ENCODE data around the gene CCND1.

Gene CCND1

DNA sequence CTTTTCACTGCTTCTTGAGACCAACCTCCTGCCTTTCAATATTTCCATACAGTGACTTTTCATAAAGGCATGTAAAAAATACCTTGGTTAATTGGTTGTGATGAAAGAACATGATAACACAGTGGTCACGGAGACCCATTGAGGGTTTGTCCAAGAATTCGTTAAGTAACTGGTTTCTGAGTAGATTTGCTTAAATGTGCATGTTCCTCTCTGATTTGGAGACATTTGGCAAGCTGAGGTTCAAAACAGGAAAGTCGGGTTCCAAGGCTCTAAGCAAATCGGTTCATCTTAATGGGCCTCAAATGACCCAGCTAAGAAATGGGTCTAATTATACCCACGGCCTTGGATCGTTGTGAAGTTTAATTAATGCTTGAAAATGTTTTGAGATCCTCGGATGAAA, 36.9 kb upstream of the CCND1 start:
- Histone ChIP-seq H3K4me1 (ENCODE audit: control insufficient read depth, low read depth, low read length) (peaks cover 19% of the 10 kb centered on the region), H3K9ac (ENCODE audit: low read length) (no peak overlapping the region), H3K4me3 (ENCODE audit: low read length) (no peak overlapping the region), H3K9me3 (ENCODE audit: control insufficient read depth, low read depth, low read length) (no peaks in the 10 kb centered on the region), H3K27ac (ENCODE audit: low read length) (no peak overlapping the region), H3K27me3 (ENCODE audit: control insufficient read depth, insufficient read depth, low read length) (no peaks in the 10 kb centered on the region), H3K36me3 (ENCODE audit: control insufficient read depth, low read depth, low read length) (no peaks in the 10 kb centered on the region)

- Histone ChIP-seq H3K27ac (ENCODE audit: low read length) (no peak overlapping the region), H3K9ac (ENCODE audit: low read length) (no peak overlapping the region), H3K9me3 (ENCODE audit: control insufficient read depth, low read depth, low read length) (no peaks in the 10 kb centered on the region), H3K27me3 (ENCODE audit: control insufficient read depth, insufficient read depth, low read length) (no peaks in the 10 kb centered on the region), H3K36me3 (ENCODE audit: control insufficient read depth, low read depth, low read length) (no peaks in the 10 kb centered on the region), H3K4me3 (ENCODE audit: low read length) (no peak overlapping the region), H3K4me1 (ENCODE audit: control insufficient read depth, low read depth, low read length) (peaks cover 19% of the 10 kb centered on the region)
Measured at GRCh38 chr11:69605737-69606526, 35.0 kb upstream of the CCND1 start.

GRCh38 chr11:69609351-69609750, 31.6 kb upstream of the CCND1 start:
- Histone ChIP-seq H3K4me3 (ENCODE audit: low read length) (no peak overlapping the region), H3K36me3 (ENCODE audit: control insufficient read depth, low read depth, low read length) (no peaks in the 10 kb centered on the region), H3K4me1 (ENCODE audit: control insufficient read depth, low read depth, low read length) (peaks cover 5% of the 10 kb centered on the region), H3K27ac (ENCODE audit: low read length) (no peak overlapping the region), H3K9me3 (ENCODE audit: control insufficient read depth, low read depth, low read length) (no peaks in the 10 kb centered on the region), H3K9ac (ENCODE audit: low read length) (no peak overlapping the region), H3K27me3 (ENCODE audit: control insufficient read depth, insufficient read depth, low read length) (no peaks in the 10 kb centered on the region)

GRCh38 chr11:69611548-69612526, 29.1 kb upstream of the CCND1 start:
- no peak overlapping the region for H3K4me3 ChIP-seq (ENCODE audit: low read length)
- H3K4me1 ChIP-seq (ENCODE audit: control insufficient read depth, low read depth, low read length), result peaks cover 9% of the 10 kb centered on the region
- no peaks in the 10 kb centered on the region for H3K9me3 ChIP-seq (ENCODE audit: control insufficient read depth, low read depth, low read length)
- no peak overlapping the region for H3K9ac ChIP-seq (ENCODE audit: low read length)
- no peak overlapping the region for H3K27ac ChIP-seq (ENCODE audit: low read length)
- H3K36me3 ChIP-seq (ENCODE audit: control insufficient read depth, low read depth, low read length), result no peaks in the 10 kb centered on the region
- H3K27me3 ChIP-seq (ENCODE audit: control insufficient read depth, insufficient read depth, low read length), result no peaks in the 10 kb centered on the region

DNA sequence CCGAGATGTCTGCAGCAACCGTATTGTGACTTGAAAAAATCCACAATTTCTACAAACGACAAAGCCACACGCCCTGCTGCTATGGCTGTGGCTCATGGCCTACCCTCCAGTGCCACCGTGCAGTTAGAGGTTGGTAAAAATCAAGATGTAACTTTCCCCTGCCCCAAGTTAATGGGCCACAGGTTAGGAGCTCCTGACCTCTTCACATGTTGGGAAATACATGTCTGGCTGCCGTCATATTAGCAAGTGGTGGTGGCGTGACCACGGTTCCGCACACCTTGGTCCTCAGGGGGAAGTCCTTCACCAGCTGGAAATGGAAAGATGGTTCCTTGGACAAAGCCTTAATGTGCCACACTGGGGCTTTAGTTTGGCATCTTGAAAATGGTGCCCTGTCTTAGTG, 27.4 kb upstream of the CCND1 start:
- no peak overlapping the region for H3K9ac ChIP-seq (ENCODE audit: low read length)
- no peak overlapping the region for H3K4me3 ChIP-seq (ENCODE audit: low read length)
- H3K4me1 ChIP-seq (ENCODE audit: control insufficient read depth, low read depth, low read length), result peaks cover 9% of the 10 kb centered on the region
- no peak overlapping the region for H3K27ac ChIP-seq (ENCODE audit: low read length)
- no peaks in the 10 kb centered on the region for H3K27me3 ChIP-seq (ENCODE audit: control insufficient read depth, insufficient read depth, low read length)
- no peaks in the 10 kb centered on the region for H3K9me3 ChIP-seq (ENCODE audit: control insufficient read depth, low read depth, low read length)
- H3K36me3 ChIP-seq (ENCODE audit: control insufficient read depth, low read depth, low read length), result no peaks in the 10 kb centered on the region

GRCh38 chr11:69614085-69614484, 26.9 kb upstream of the CCND1 start:
- Histone ChIP-seq H3K36me3 (ENCODE audit: control insufficient read depth, low read depth, low read length) (no peaks in the 10 kb centered on the region), H3K4me3 (ENCODE audit: low read length) (no peak overlapping the region), H3K27me3 (ENCODE audit: control insufficient read depth, insufficient read depth, low read length) (no peaks in the 10 kb centered on the region), H3K9ac (ENCODE audit: low read length) (no peak overlapping the region), H3K4me1 (ENCODE audit: control insufficient read depth, low read depth, low read length) (peaks cover 9% of the 10 kb centered on the region), H3K9me3 (ENCODE audit: control insufficient read depth, low read depth, low read length) (no peaks in the 10 kb centered on the region), H3K27ac (ENCODE audit: low read length) (no peak overlapping the region)

- no peaks in the 10 kb centered on the region for H3K36me3 ChIP-seq (ENCODE audit: control insufficient read depth, low read depth, low read length)
- H3K9me3 ChIP-seq (ENCODE audit: control insufficient read depth, low read depth, low read length), result no peaks in the 10 kb centered on the region
- no peaks in the 10 kb centered on the region for H3K27me3 ChIP-seq (ENCODE audit: control insufficient read depth, insufficient read depth, low read length)
- no peak overlapping the region for H3K9ac ChIP-seq (ENCODE audit: low read length)
- peaks cover 9% of the 10 kb centered on the region for H3K4me1 ChIP-seq (ENCODE audit: control insufficient read depth, low read depth, low read length)
- no peak overlapping the region for H3K4me3 ChIP-seq (ENCODE audit: low read length)
- H3K27ac ChIP-seq (ENCODE audit: low read length), result no peak overlapping the region
Measured at GRCh38 chr11:69615545-69616278, 25.2 kb upstream of the CCND1 start.

DNA sequence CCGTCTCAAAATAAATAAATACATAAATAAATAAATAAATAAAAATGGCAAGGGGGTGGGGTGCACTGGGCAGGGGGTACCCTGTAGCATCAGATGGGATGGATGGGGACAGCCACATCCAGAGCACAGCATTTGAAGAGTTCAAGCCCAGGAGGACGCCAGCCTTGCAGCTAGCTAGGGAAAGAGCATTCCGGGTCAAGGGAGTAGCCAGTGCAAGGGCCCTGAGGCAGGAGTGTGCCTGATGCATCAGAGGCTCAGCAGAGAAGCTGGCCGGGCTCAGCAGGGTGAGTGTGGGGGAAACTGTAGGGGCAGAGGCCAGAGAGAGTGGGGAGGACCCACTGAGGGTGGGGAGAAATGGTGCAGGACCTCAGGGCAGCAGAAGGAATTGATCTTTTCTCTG, 23.7 kb upstream of the CCND1 start:
- Histone ChIP-seq H3K36me3 (ENCODE audit: control insufficient read depth, low read depth, low read length) (no peaks in the 10 kb centered on the region), H3K4me1 (ENCODE audit: control insufficient read depth, low read depth, low read length) (peaks cover 9% of the 10 kb centered on the region), H3K27ac (ENCODE audit: low read length) (no peak overlapping the region), H3K27me3 (ENCODE audit: control insufficient read depth, insufficient read depth, low read length) (no peaks in the 10 kb centered on the region), H3K9me3 (ENCODE audit: control insufficient read depth, low read depth, low read length) (no peaks in the 10 kb centered on the region), H3K4me3 (ENCODE audit: low read length) (no peak overlapping the region), H3K9ac (ENCODE audit: low read length) (no peak overlapping the region)

GRCh38 chr11:69617682-69618081, 23.3 kb upstream of the CCND1 start:
- peaks cover 9% of the 10 kb centered on the region for H3K4me1 ChIP-seq (ENCODE audit: control insufficient read depth, low read depth, low read length)
- no peak overlapping the region for H3K9ac ChIP-seq (ENCODE audit: low read length)
- no peak overlapping the region for H3K4me3 ChIP-seq (ENCODE audit: low read length)
- H3K27me3 ChIP-seq (ENCODE audit: control insufficient read depth, insufficient read depth, low read length), result no peaks in the 10 kb centered on the region
- no peak overlapping the region for H3K27ac ChIP-seq (ENCODE audit: low read length)
- no peaks in the 10 kb centered on the region for H3K9me3 ChIP-seq (ENCODE audit: control insufficient read depth, low read depth, low read length)
- no peaks in the 10 kb centered on the region for H3K36me3 ChIP-seq (ENCODE audit: control insufficient read depth, low read depth, low read length)

DNA sequence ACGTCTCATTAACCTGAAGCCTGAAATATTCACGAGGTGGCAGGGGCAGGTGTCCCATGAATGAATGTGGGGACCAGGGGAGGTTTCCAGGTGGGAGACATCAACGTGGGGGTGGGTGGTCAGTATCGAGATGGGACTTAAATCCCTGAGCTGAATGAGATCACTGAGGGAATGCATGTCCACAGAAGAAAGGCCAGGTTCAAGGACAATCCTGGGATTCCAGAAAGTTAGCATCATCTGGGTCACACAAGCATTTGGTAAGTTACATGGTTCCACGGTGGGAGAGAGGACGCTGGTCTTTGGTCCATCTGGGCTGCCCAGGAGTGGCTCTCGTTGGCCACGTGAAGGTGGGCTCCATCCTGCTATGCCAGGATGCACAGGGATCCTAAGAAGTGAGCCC, 22.7 kb upstream of the CCND1 start:
- Histone ChIP-seq H3K9me3 (ENCODE audit: control insufficient read depth, low read depth, low read length) (no peaks in the 10 kb centered on the region), H3K9ac (ENCODE audit: low read length) (no peak overlapping the region), H3K4me1 (ENCODE audit: control insufficient read depth, low read depth, low read length) (peaks cover 9% of the 10 kb centered on the region), H3K36me3 (ENCODE audit: control insufficient read depth, low read depth, low read length) (no peaks in the 10 kb centered on the region), H3K27me3 (ENCODE audit: control insufficient read depth, insufficient read depth, low read length) (no peaks in the 10 kb centered on the region), H3K27ac (ENCODE audit: low read length) (no peak overlapping the region), H3K4me3 (ENCODE audit: low read length) (no peak overlapping the region)

DNA sequence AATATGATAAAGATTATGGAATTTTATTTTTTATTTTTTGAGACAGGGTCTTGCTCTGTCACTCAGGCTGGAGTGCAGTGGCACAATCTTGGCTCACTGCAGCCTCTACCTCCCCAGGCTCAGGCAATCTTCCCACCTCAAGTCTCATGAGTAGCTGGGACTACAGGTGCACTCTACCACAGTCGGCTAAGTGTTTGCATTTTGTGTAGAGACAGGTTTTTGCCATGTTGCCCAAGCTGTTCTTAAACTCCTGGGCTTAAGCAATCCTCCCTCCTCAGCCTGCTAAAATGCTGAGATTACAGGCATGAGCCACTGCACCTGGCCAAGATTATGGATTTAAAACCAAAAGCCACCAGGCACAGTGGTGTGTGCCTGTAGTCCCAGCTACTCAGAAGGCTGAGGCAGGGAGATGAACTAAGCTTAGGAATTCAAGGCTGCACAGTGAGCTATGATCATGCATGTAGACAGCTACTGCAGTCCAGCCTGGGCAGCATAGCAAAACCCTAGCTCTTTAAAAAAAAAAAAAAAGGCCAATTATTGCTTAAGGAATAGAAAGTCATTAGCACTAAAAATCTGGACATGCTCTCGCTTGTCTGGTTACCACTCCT, 20.2 kb upstream of the CCND1 start:
- H3K4me3 ChIP-seq (ENCODE audit: low read length), result no peak overlapping the region
- no peak overlapping the region for H3K9ac ChIP-seq (ENCODE audit: low read length)
- H3K27me3 ChIP-seq (ENCODE audit: control insufficient read depth, insufficient read depth, low read length), result no peaks in the 10 kb centered on the region
- H3K27ac ChIP-seq (ENCODE audit: low read length), result no peak overlapping the region
- no peaks in the 10 kb centered on the region for H3K4me1 ChIP-seq (ENCODE audit: control insufficient read depth, low read depth, low read length)
- no peaks in the 10 kb centered on the region for H3K36me3 ChIP-seq (ENCODE audit: control insufficient read depth, low read depth, low read length)
- H3K9me3 ChIP-seq (ENCODE audit: control insufficient read depth, low read depth, low read length), result no peaks in the 10 kb centered on the region

All from iPS-18a (cell line).